Kidney (tissue), 14 donors: ENCODE data around the gene FAM3C. TPM values are rescaled to one million over a fixed set of nuclear protein-coding genes. Genes with fewer than 3 reads are reported as not detected.
"Not testable (repeated sequence)": the region's sequence is repeated elsewhere in the genome, so short reads cannot be mapped to it uniquely, and the experiment has no call there.

Experiments
- DNase-seq, 5 donors: peaks; one replicate each; pipeline ENCODE4 v3.0.0-alpha.2; 2013 to 2020
- FAIRE-seq: peaks from 2 replicates; lab custom pipeline; 2012; peaks lifted over from hg19 to GRCh38; lab: Jason Lieb, UNC
- H3K27ac ChIP-seq, 2 donors: one replicate each; pipeline ENCODE4 v1.7.0; 2013; ENCODE audit warnings: low read depth in 2 of 2, low read length in 2 of 2, inconsistent platforms in 1 of 2
- H3K27me3 ChIP-seq: one replicate; pipeline ENCODE4 v1.7.1; 2013; ENCODE audit warnings: low read length, inconsistent platforms; ENCODE audit not compliant: control insufficient read depth, insufficient read depth
- H3K36me3 ChIP-seq, 3 donors: one replicate each; pipeline versions ENCODE4 v1.7.0 to v1.7.1; 2013; ENCODE audit warnings: low read length in 3 of 3, control low read depth in 1 of 3, inconsistent platforms in 1 of 3; ENCODE audit not compliant: insufficient read depth in 3 of 3, control insufficient read depth in 2 of 3
- H3K4me1 ChIP-seq, 3 donors: one replicate each; pipeline versions ENCODE4 v1.7.0 to v1.7.1; 2013; ENCODE audit warnings: low read length in 3 of 3, inconsistent platforms in 1 of 3, low read depth in 1 of 3; ENCODE audit not compliant: control insufficient read depth in 2 of 3, insufficient read depth in 2 of 3
- H3K4me3 ChIP-seq, 3 donors: one replicate each; pipeline versions ENCODE4 v1.7.0 to v1.8.1; 2013; ENCODE audit warnings: low read length in 3 of 3, control low read depth in 1 of 3, inconsistent platforms in 1 of 3
- H3K9ac ChIP-seq, 3 donors: one replicate each; pipeline versions ENCODE4 v1.7.0 to v1.7.1; 2013; ENCODE audit warnings: low read length in 3 of 3, control low read depth in 1 of 3, inconsistent platforms in 1 of 3
- H3K9me3 ChIP-seq, 3 donors: one replicate each; pipeline versions ENCODE4 v1.7.0 to v1.7.1; 2013; ENCODE audit warnings: low read length in 3 of 3, control low read depth in 1 of 3, inconsistent platforms in 1 of 3; ENCODE audit not compliant: control insufficient read depth in 2 of 3, insufficient read depth in 1 of 3
- CTCF ChIP-seq: IDR thresholded peaks from 3 replicates; pipeline ENCODE4 v1.5.1; 2012; ENCODE audit warnings: mild to moderate bottlenecking, moderate library complexity, borderline replicate concordance; ENCODE audit not compliant: insufficient read depth; ENCODE audit errors: extremely low read depth
- intact Hi-C: fragments of 100-400 bp; cut with DNase I; formaldehyde crosslinking; loops from one replicate; pipeline ENCODE4 v1.11.1; 2022
- polyA plus RNA-seq: library from polyadenylated mRNA; stranded (reverse); fragments of 350-450 nt; fragmentation: Illumina TruSeq; extraction: RNeasy Lipid Tissue Mini Kit (QIAGEN cat#74804); gene quantifications from one replicate; pipeline ENCODE4 v1.2.3, GENCODE V29; 2014; ENCODE audit warnings: low read depth, low replicate concordance; ENCODE audit not compliant: insufficient read depth
- total RNA-seq: library from RNA; stranded (reverse); fragmentation: NEBNext Ultra II Directional; extraction: Animal tissue kit (Norgen Biotek cat#: 25700); gene quantifications from one replicate; pipeline ENCODE4 v1.2.1, GENCODE V29; 2021
- donor health status: control.
- donor health status: control.
- donor health status: control.
- donor health status: control.
- donor health status: control.
- donor health status: DM: yes; HTN: yes; CAD: no.
- donor health status: Normal renal cell carcinoma (clear cell type).

FAM3C gene
- total and polyA plus RNA-seq, 2 donors from 2014 or later: 49.5 to 82.6 TPM

GRCh38 chr7:121440857-121441503, 44.9 kb upstream of the FAM3C start:
- Histone ChIP-seq H3K27me3 (no peaks in the 10 kb centered on the region), H3K27ac (peak overlapping the region in 1 of 2 donors; percentile 8), H3K36me3 (no peaks in the 10 kb centered on the region), H3K9me3 (no peaks in the 10 kb centered on the region), H3K9ac (no peak overlapping the region), H3K4me3 (peak overlapping the region in 1 of 3 donors; percentile 14), H3K4me1 (peaks cover 0 to 4% (median 0%) of the 10 kb centered on the region in 3 donors)
- intact Hi-C loops: no loop called here
- DNase-seq: peak in 1 of 5 donors; percentile 72
- no peak for FAIRE-seq
- TF ChIP-seq CTCF: no peak

GRCh38 chr7:121438043-121438955, 42.2 kb upstream of the FAM3C start:
- H3K4me3 ChIP-seq: peak overlapping the region in 2 of 3 donors; percentile 45 to 52
- peak; percentile 64 to 94 (median 74) for DNase-seq
- H3K9me3 ChIP-seq, intact Hi-C loops, H3K27me3 ChIP-seq, FAIRE-seq, H3K36me3 ChIP-seq, H3K4me1 ChIP-seq, H3K9ac ChIP-seq: not testable (repeated sequence)
- H3K27ac ChIP-seq: peak overlapping the region in 1 of 2 donors; percentile 37
- TF ChIP-seq CTCF: peak; percentile 5

GRCh38 chr7:121437470-121437869, 41.4 kb upstream of the FAM3C start:
- H3K4me3 ChIP-seq: peak overlapping the region in 1 of 3 donors; percentile 45
- H3K9me3 ChIP-seq: no peaks in the 10 kb centered on the region
- FAIRE-seq (no peak), DNase-seq (no peak)
- no peak overlapping the region for H3K9ac ChIP-seq
- TF ChIP-seq CTCF: no peak
- no peak overlapping the region for H3K27ac ChIP-seq
- intact Hi-C loops: no loop called here
- H3K4me1 ChIP-seq: peaks cover 0 to 4% (median 0%) of the 10 kb centered on the region in 3 donors
- H3K27me3 ChIP-seq: no peaks in the 10 kb centered on the region
- no peaks in the 10 kb centered on the region for H3K36me3 ChIP-seq
